A673 (cell line): Measurements from ENCODE around the gene GOLPH3. TPM values are rescaled to one million over a fixed set of nuclear protein-coding genes. Genes with fewer than 3 reads are reported as not detected.

ENCODE experiments used
- BruUV-seq: library from RNA; stranded (reverse); fragments of 400-500 nt; replicated peaks from 2 replicates; lab custom pipeline; 2021; lab: Mats Ljungman, UMichigan
- CTCF ChIA-PET: fragments of 300-600 bp; sonication (Branson Sonifier 250); formaldehyde crosslinking; loops from one replicate; lab custom pipeline; 2022; ENCODE audit warnings: antibody characterized with exemption; lab: Charles Lee
- POLR2A ChIA-PET: fragments of 300-600 bp; sonication (Branson Sonifier 250); formaldehyde crosslinking; loops from one replicate; lab custom pipeline; 2022; ENCODE audit warnings: antibody characterized with exemption; ENCODE audit not compliant: low non-redundant PET; lab: Charles Lee
- DNase-seq: peaks from one replicate; pipeline ENCODE4 v3.0.0-alpha.2; 2015; ENCODE audit warnings: low spot score
- H3K27ac ChIP-seq: fragments of 200-600 bp; sonication (generic); 2 replicates; pipeline ENCODE4 v1.5.1; 2016; ENCODE audit warnings: mixed run types, low read depth, mild to moderate bottlenecking, mixed read lengths, antibody characterized with exemption, low read length; ENCODE audit not compliant: poor library complexity, severe bottlenecking
- H3K27me3 ChIP-seq: fragments of 200-600 bp; sonication (generic); replicated peaks from 2 replicates; pipeline ENCODE4 v1.6.1; 2017; ENCODE audit warnings: mixed run types, low read depth, mild to moderate bottlenecking, mixed read lengths, antibody characterized with exemption, low read length; ENCODE audit not compliant: insufficient read depth, poor library complexity
- H3K36me3 ChIP-seq: fragments of 200-600 bp; sonication (generic); 2 replicates; pipeline ENCODE4 v1.6.1; 2016; ENCODE audit warnings: mixed run types, mild to moderate bottlenecking, mixed read lengths, antibody characterized with exemption, low read length; ENCODE audit not compliant: insufficient read depth, poor library complexity, severe bottlenecking
- H3K4me1 ChIP-seq: fragments of 200-600 bp; sonication (generic); 2 replicates; pipeline ENCODE4 v1.6.1; 2017; ENCODE audit warnings: mixed run types, mild to moderate bottlenecking, mixed read lengths, antibody characterized with exemption, low read length; ENCODE audit not compliant: insufficient read depth, poor library complexity, severe bottlenecking
- H3K4me3 ChIP-seq: fragments of 200-600 bp; sonication (generic); 2 replicates; pipeline ENCODE4 v1.5.1; 2016; ENCODE audit warnings: low read depth, mixed run types, mild to moderate bottlenecking, mixed read lengths, low read length; ENCODE audit not compliant: poor library complexity, severe bottlenecking
- H3K9me3 ChIP-seq: fragments of 200-600 bp; sonication (generic); 2 replicates; pipeline ENCODE4 v1.6.1; 2016; ENCODE audit warnings: mixed run types, low read depth, mild to moderate bottlenecking, mixed read lengths, antibody characterized with exemption, low read length; ENCODE audit not compliant: poor library complexity, severe bottlenecking
- EZH2 ChIP-seq: fragments of 200-600 bp; sonication (generic); IDR thresholded peaks from 2 replicates; pipeline ENCODE4 v1.6.1; 2017; ENCODE audit warnings: borderline replicate concordance, low read depth, mild to moderate bottlenecking, mixed read lengths, antibody characterized with exemption, low read length; ENCODE audit not compliant: poor library complexity, severe bottlenecking
- intact Hi-C: fragments of 100-400 bp; cut with micrococcal nuclease; formaldehyde crosslinking; loops from one replicate; pipeline ENCODE4 v1.10.0; 2022; ENCODE audit not compliant: unreplicated experiment
- total RNA-seq: library from RNA; stranded (reverse); gene quantifications from 2 replicates; pipeline ENCODE4 v1.2.3, GENCODE V29; 2021
- TF ChIP-seq, protein P1 (sequence below): fragments of 300-800, 200-600 bp; sonication (generic); conservative IDR thresholded peaks from 2 replicates; pipeline ENCODE4 v1.5.1; 2017; ENCODE audit warnings: low read depth, mild to moderate bottlenecking, antibody characterized with exemption, low read length, moderate library complexity, mixed read lengths

Gene GOLPH3
- total RNA-seq, 1 experiment from 2014 or later = 64.6 TPM

DNA sequence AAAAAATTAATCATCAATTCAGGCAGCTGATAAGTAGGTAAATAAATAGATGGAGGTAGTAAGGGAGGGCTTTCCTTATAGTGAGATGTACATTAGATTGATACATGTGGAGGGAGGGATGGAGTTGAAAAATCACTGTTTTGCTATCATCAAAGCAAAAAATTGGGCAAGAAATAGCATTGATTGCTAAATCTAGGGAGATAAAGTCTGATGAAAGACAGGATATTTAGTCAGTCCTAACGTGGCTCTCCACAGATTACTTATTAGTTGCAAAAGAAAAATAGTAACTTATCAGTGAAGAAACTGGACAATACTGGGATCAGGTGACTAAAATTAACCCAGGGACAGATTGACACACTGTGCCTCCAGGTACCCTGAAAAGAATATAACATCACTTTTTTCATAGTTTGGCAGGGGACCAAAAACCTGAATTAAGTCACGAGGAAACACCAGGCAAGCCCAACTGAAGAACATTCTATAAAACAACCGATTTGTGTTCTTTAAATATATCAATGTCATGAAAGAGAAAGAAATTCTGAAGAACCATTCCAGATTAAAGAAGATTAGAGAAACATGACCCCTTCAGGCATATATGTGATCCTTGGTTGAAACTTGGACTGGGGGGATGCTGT, 27.1 kb upstream of the GOLPH3 start:
- no peak for TF ChIP-seq EZH2
- TF ChIP-seq, protein P1, sequence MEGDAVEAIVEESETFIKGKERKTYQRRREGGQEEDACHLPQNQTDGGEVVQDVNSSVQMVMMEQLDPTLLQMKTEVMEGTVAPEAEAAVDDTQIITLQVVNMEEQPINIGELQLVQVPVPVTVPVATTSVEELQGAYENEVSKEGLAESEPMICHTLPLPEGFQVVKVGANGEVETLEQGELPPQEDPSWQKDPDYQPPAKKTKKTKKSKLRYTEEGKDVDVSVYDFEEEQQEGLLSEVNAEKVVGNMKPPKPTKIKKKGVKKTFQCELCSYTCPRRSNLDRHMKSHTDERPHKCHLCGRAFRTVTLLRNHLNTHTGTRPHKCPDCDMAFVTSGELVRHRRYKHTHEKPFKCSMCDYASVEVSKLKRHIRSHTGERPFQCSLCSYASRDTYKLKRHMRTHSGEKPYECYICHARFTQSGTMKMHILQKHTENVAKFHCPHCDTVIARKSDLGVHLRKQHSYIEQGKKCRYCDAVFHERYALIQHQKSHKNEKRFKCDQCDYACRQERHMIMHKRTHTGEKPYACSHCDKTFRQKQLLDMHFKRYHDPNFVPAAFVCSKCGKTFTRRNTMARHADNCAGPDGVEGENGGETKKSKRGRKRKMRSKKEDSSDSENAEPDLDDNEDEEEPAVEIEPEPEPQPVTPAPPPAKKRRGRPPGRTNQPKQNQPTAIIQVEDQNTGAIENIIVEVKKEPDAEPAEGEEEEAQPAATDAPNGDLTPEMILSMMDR = no peak
- POLR2A ChIA-PET = no interaction called here
- intact Hi-C loops = no loop called here
- no peaks in the 10 kb centered on the region for H3K36me3 ChIP-seq
- no peak overlapping the region for H3K4me3 ChIP-seq
- no peak overlapping the region for H3K27ac ChIP-seq
- no peaks in the 10 kb centered on the region for H3K4me1 ChIP-seq
- no peaks in the 10 kb centered on the region for H3K9me3 ChIP-seq
- DNase-seq = no peak
- no TSS peak for BruUV-seq
- CTCF ChIA-PET = no interaction called here
- H3K27me3 ChIP-seq = no peaks in the 10 kb centered on the region

DNA sequence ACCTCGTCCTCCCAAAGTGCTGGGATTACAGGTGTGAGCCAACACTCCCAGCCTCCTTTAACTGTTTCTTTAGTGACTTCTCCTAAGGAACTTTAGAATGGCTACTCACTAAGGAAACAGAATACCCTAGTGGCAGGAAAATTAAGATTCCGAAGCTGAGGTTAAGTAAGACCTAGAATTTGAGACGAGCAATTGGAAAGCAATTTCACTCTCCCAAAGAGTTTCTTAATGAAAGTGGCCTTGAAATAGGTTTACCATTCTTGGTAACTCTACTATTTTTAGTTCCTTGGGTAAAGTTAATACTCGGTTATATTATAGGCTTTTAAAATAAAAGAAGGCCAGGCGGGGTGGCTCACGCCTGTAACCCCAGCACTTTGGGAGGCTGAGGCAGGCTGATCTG, 22.9 kb upstream of the GOLPH3 start:
- no TSS peak for BruUV-seq
- no peaks in the 10 kb centered on the region for H3K27me3 ChIP-seq
- CTCF ChIA-PET = no interaction called here
- DNase-seq = no peak
- POLR2A ChIA-PET = no interaction called here
- H3K4me1 ChIP-seq = peaks cover 8% of the 10 kb centered on the region
- no peaks in the 10 kb centered on the region for H3K36me3 ChIP-seq
- H3K9me3 ChIP-seq = no peaks in the 10 kb centered on the region
- intact Hi-C loops = no loop called here
- TF ChIP-seq, protein P1 = no peak
- no peak for TF ChIP-seq EZH2
- H3K27ac ChIP-seq = no peak overlapping the region
- H3K4me3 ChIP-seq = no peak overlapping the region

DNA sequence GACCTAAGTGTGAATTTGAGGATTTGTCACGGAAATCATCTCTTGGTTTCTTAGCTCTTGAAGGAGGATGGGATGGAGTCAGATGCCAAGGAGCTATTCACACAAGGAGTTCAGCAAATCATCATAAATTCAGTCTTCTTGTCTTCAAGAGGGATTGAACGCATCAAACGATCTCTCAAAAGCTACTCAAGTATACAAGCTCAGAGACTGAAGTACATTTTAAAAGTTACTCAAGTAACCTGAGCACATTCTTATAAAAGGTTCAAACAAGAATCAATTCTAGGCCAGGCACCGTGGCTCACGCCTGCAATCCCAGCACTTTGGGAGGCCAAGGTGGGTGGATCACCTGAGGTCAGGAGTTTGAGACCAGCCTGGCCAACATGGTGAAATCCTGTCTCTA, 21.1 kb upstream of the GOLPH3 start:
- intact Hi-C loops = no loop called here
- BruUV-seq = no TSS peak

More for the DNA sequence above, 21.1 kb upstream of the GOLPH3 start:
- DNase-seq = no peak
- no peak overlapping the region for H3K4me3 ChIP-seq
- POLR2A ChIA-PET = interaction anchor here (0.6 kb wide), 1 partner anchor 170 kb away, joined by 3 read pairs; no protein-coding TSS in a partner anchor
- H3K27me3 ChIP-seq = no peaks in the 10 kb centered on the region
- no peaks in the 10 kb centered on the region for H3K36me3 ChIP-seq
- TF ChIP-seq EZH2 = no peak
- TF ChIP-seq, protein P1 = no peak
- no peak overlapping the region for H3K27ac ChIP-seq
- no peaks in the 10 kb centered on the region for H3K9me3 ChIP-seq
- CTCF ChIA-PET = no interaction called here
- H3K4me1 ChIP-seq = peaks cover 8% of the 10 kb centered on the region
